ENCODE measurements around the gene SPATA33. TPM values are rescaled to one million over a fixed set of nuclear protein-coding genes. Genes with fewer than 3 reads are reported as not detected.
A peak's percentile ranks its signal among the peaks of the same experiment; 100 is the strongest.

The SPATA33 gene
- total RNA-seq, 6 experiments from 2014 or later = 6.3 to 10.1 (median 7.8) TPM

DNA sequence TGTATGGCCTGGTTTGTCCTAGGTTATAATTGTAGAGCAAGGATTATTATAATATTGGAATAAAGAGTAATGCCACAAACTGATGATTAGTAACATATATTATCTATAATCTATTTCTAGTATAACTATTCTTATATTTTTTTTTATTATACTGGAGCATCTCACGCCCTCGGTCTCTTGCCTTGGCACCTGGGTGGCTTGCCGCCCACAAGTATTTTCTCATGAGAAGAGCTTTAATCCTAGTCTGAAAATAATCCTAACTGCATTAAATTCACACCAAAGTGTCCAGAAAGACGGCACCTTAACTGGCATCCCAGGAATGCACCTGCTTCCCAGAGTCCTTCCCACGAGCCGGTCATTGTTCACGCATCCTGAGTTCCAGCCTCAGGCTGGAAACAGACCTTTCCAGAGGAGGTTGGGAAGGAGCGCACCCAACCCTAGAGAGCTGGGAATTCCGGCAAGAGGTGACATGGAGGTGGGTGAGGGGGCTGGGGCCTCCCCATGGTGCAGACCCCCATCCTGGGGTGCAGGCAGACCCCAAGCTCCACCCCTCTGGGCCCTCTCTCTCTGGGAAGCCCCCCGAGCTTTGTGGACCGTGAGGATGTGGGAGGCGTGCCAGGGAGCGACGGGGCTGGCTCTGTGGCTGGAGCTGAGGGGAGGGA, 16.0 kb upstream of the SPATA33 start:
- Mint-ChIP-seq H3K4me3 (peak overlapping the region; percentile 84; the same call in 1 of the 2 replicates), H3K36me3 (ENCODE audit: low read depth) (peaks cover 4% of the 10 kb centered on the region; the same call in 1 of the 2 replicates), H3K4me1 (ENCODE audit: low read depth) (peaks cover 10% of the 10 kb centered on the region), H3K27ac (no peak overlapping the region), H3K9me3 (no peaks in the 10 kb centered on the region), H3K27me3 (ENCODE audit: insufficient read depth) (no peaks in the 10 kb centered on the region; the same call in 1 of the 2 replicates)
- TF ChIP-seq, protein P1, sequence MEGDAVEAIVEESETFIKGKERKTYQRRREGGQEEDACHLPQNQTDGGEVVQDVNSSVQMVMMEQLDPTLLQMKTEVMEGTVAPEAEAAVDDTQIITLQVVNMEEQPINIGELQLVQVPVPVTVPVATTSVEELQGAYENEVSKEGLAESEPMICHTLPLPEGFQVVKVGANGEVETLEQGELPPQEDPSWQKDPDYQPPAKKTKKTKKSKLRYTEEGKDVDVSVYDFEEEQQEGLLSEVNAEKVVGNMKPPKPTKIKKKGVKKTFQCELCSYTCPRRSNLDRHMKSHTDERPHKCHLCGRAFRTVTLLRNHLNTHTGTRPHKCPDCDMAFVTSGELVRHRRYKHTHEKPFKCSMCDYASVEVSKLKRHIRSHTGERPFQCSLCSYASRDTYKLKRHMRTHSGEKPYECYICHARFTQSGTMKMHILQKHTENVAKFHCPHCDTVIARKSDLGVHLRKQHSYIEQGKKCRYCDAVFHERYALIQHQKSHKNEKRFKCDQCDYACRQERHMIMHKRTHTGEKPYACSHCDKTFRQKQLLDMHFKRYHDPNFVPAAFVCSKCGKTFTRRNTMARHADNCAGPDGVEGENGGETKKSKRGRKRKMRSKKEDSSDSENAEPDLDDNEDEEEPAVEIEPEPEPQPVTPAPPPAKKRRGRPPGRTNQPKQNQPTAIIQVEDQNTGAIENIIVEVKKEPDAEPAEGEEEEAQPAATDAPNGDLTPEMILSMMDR (IDR thresholded peaks at IDR 0.05) = peak; percentile 34; the same call in 1 of the 2 replicates
- DNase-seq = no peak

DNA sequence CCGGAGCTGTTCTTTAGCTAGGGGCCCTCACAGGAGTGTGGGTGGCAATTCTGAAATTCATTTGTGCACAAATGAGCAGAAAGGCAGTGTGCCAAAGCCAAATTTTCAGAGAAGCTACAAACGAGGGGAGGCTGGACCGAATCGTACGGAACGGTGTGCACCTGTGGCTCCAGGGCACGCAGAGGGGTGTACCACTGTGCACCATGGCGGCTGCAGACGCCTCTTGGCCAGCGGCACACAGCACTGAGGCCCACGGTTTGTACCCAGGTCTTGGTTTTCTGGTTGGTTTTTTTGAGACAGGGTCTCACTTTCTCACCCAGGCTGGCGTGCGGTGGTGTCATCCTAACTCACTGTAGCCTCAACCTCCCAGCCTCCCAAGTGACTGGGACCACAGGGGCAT, 15.1 kb upstream of the SPATA33 start:
- Mint-ChIP-seq H3K36me3 (ENCODE audit: low read depth) (peaks cover 4% of the 10 kb centered on the region; the same call in 1 of the 2 replicates), H3K4me1 (ENCODE audit: low read depth) (peaks cover 10% of the 10 kb centered on the region), H3K27ac (no peak overlapping the region), H3K9me3 (no peaks in the 10 kb centered on the region), H3K27me3 (ENCODE audit: insufficient read depth) (no peaks in the 10 kb centered on the region; the same call in 1 of the 2 replicates), H3K4me3 (no peak overlapping the region)
- DNase-seq = no peak
- TF ChIP-seq, protein P1 (IDR thresholded peaks at IDR 0.05) = no peak

DNA sequence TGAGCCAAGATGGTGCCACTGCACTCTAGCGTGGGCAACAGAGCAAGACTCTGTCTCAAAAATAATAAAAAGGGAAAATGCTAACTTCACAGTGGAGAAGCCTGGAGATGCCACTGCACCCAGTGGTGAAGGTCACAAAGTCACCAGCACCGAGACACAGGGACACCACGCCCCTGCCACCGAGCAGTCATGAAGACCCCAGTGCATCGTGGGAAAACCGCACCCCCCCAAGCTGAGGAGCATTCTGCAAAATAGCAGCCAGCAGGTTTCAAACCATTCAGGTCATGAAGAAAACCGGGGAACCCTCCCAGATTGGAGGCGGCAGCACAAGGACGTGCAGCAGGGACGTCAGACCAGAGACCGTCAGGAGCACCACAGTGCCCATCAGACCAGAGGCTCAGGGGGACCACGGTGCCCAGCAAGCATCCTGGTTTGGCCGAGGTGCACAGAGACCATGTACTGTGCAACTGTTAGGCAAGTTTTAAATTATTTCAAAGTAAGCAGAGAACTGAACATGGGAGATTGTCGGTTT, 13.8 kb upstream of the SPATA33 start:
- H3K4me3 Mint-ChIP-seq = no peak overlapping the region
- H3K27me3 Mint-ChIP-seq (ENCODE audit: insufficient read depth) = no peaks in the 10 kb centered on the region; the same call in 1 of the 2 replicates
- TF ChIP-seq, protein P1 (IDR thresholded peaks at IDR 0.05) = no peak
- H3K27ac Mint-ChIP-seq = no peak overlapping the region
- peaks cover 5% of the 10 kb centered on the region for H3K9me3 Mint-ChIP-seq
- H3K36me3 Mint-ChIP-seq (ENCODE audit: low read depth) = peaks cover 10% of the 10 kb centered on the region
- H3K4me1 Mint-ChIP-seq (ENCODE audit: low read depth) = peaks cover 10% of the 10 kb centered on the region
- no peak for DNase-seq

DNA sequence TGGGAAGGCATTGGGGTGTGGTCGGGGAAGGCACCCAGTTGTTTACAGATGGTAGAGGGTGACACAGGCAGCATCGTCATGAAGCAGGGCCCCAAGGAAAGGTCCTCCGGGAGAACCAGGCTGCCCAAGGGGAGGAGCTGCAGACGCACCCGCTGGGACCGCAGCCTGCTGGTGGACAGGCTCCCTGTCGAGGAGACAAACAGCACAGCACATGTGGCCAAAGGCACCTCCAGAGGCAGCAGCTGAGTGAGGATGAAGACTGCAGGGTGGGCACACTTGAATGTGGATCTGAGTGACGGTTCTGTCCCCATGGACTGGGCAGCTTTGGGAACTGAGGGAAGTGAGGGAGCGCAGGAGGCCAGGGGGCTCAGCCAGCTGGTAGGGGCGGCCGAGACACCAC, 12.5 kb upstream of the SPATA33 start:
- no peaks in the 10 kb centered on the region; the same call in 1 of the 2 replicates for H3K27me3 Mint-ChIP-seq (ENCODE audit: insufficient read depth)
- H3K36me3 Mint-ChIP-seq (ENCODE audit: low read depth) = peaks cover 16% of the 10 kb centered on the region
- H3K4me1 Mint-ChIP-seq (ENCODE audit: low read depth) = peaks cover 10% of the 10 kb centered on the region
- H3K27ac Mint-ChIP-seq = no peak overlapping the region
- H3K4me3 Mint-ChIP-seq = no peak overlapping the region
- H3K9me3 Mint-ChIP-seq = peaks cover 5% of the 10 kb centered on the region
- no peak for DNase-seq
- TF ChIP-seq, protein P1 (IDR thresholded peaks at IDR 0.05) = no peak

DNA sequence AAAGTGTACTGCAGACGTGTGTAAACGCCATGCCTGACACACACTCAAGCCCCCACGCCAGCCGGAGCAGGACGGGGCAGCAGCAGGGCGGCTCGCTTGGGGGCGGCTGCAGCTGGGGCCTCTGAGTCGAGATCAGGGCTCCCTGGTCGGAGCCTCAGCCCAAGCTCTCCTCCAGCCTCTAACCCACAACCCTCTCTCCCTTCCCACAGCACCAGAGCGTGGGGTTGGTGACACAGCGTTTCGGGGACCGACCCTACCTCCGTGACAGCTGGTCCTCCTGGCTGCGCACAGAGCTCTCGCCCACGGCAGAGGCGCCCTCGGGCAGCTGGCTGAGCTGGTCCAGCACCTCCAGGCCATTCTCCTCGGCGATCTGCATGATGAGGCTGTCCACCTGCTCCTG, 11.4 kb upstream of the SPATA33 start:
- H3K27me3 Mint-ChIP-seq (ENCODE audit: insufficient read depth) = no peaks in the 10 kb centered on the region; the same call in 1 of the 2 replicates
- DNase-seq = no peak
- H3K4me1 Mint-ChIP-seq (ENCODE audit: low read depth) = 0 out of 2 replicates have a peak, but pooled peaks cover under 1% of the 10 kb centered on the region
- TF ChIP-seq, protein P1 (IDR thresholded peaks at IDR 0.05) = no peak
- peaks cover 5% of the 10 kb centered on the region for H3K9me3 Mint-ChIP-seq
- H3K36me3 Mint-ChIP-seq (ENCODE audit: low read depth) = peaks cover 23% of the 10 kb centered on the region
- no peak overlapping the region for H3K27ac Mint-ChIP-seq
- H3K4me3 Mint-ChIP-seq = no peak overlapping the region

All from HFFc6 (cell line).